NT2/D1 (cell line): ENCODE measurements around the gene SGTA.

Source experiments
- DNase-seq: peaks from one replicate; pipeline ENCODE4 v3.0.0-alpha.2; 2011; ENCODE audit warnings: low read depth, low spot score
- H3K27me3 ChIP-seq: 2 replicates; pipeline ENCODE4 v1.6.0; 2011; ENCODE audit warnings: mild to moderate bottlenecking; ENCODE audit not compliant: insufficient read length, insufficient read depth
- H3K36me3 ChIP-seq: 2 replicates; pipeline ENCODE4 v1.6.1; 2011; ENCODE audit warnings: mild to moderate bottlenecking, low read length, mixed read lengths; ENCODE audit not compliant: insufficient read depth, insufficient read length
- H3K4me1 ChIP-seq: 2 replicates; pipeline ENCODE4 v1.5.1; 2011; ENCODE audit not compliant: insufficient read depth, insufficient read length
- H3K4me3 ChIP-seq: 2 replicates; pipeline ENCODE4 v1.5.1; 2011; ENCODE audit warnings: low read depth; ENCODE audit not compliant: insufficient read length
- H3K9ac ChIP-seq: 2 replicates; pipeline ENCODE4 v1.6.0; 2011; ENCODE audit warnings: low read depth; ENCODE audit not compliant: insufficient read length
- H3K9me3 ChIP-seq: 2 replicates; pipeline ENCODE4 v1.5.1; 2011; ENCODE audit warnings: mild to moderate bottlenecking, low read length; ENCODE audit not compliant: insufficient read depth
- SUZ12 ChIP-seq: IDR thresholded peaks from 2 replicates; pipeline ENCODE4 v1.6.1; 2011; ENCODE audit not compliant: insufficient read length, insufficient read depth; ENCODE audit errors: extremely low read depth
- YY1 ChIP-seq: IDR thresholded peaks from 2 replicates; pipeline ENCODE4 v1.6.1; 2011; ENCODE audit not compliant: insufficient read length, insufficient read depth
- ZNF274 ChIP-seq: IDR thresholded peaks from 2 replicates; pipeline ENCODE4 v1.6.1; 2011; ENCODE audit warnings: mild to moderate bottlenecking, low read depth, low read length

The SGTA gene

GRCh38 chr19:2802826-2803225 is 19.8 kb upstream of the SGTA start:
- H3K9ac ChIP-seq = no peak overlapping the region

GRCh38 chr19:2800506-2800905 is 17.4 kb upstream of the SGTA start:
- Histone ChIP-seq H3K9ac (no peak overlapping the region), H3K27me3 (no peaks in the 10 kb centered on the region), H3K4me3 (no peak overlapping the region), H3K36me3 (peaks cover 96% of the 10 kb centered on the region), H3K9me3 (no peaks in the 10 kb centered on the region), H3K4me1 (peaks cover 17% of the 10 kb centered on the region)
- TF ChIP-seq ZNF274 = no peak
- no peak for DNase-seq

More at GRCh38 chr19:2802826-2803225, 19.8 kb upstream of the SGTA start:
- no peak overlapping the region for H3K4me3 ChIP-seq
- DNase-seq = no peak
- H3K27me3 ChIP-seq = no peaks in the 10 kb centered on the region
- H3K9me3 ChIP-seq = no peaks in the 10 kb centered on the region
- H3K4me1 ChIP-seq = peaks cover 2% of the 10 kb centered on the region
- H3K36me3 ChIP-seq = peaks cover 95% of the 10 kb centered on the region
- TF ChIP-seq ZNF274 = no peak
- TF ChIP-seq YY1 = no peak
- no peak for TF ChIP-seq SUZ12

GRCh38 chr19:2799273-2800020 is 16.4 kb upstream of the SGTA start:
- H3K4me1 ChIP-seq = peaks cover 17% of the 10 kb centered on the region
- H3K36me3 ChIP-seq = peaks cover 96% of the 10 kb centered on the region
- no peak overlapping the region for H3K9ac ChIP-seq
- no peaks in the 10 kb centered on the region for H3K27me3 ChIP-seq
- no peaks in the 10 kb centered on the region for H3K9me3 ChIP-seq
- no peak for DNase-seq
- H3K4me3 ChIP-seq = no peak overlapping the region
- TF ChIP-seq ZNF274 = no peak

- H3K9me3 ChIP-seq = no peaks in the 10 kb centered on the region
- peaks cover 96% of the 10 kb centered on the region for H3K36me3 ChIP-seq
- TF ChIP-seq YY1 = no peak
- TF ChIP-seq SUZ12 = no peak
- TF ChIP-seq ZNF274 = no peak
- H3K27me3 ChIP-seq = no peaks in the 10 kb centered on the region
- no peak overlapping the region for H3K4me3 ChIP-seq
- H3K9ac ChIP-seq = no peak overlapping the region
- DNase-seq = no peak
- H3K4me1 ChIP-seq = peaks cover 14% of the 10 kb centered on the region
Observed at GRCh38 chr19:2798733-2799132, 15.7 kb upstream of the SGTA start.

GRCh38 chr19:2798158-2798685 is 15.1 kb upstream of the SGTA start:
- Histone ChIP-seq H3K9ac (no peak overlapping the region), H3K4me3 (no peak overlapping the region), H3K36me3 (peaks cover 96% of the 10 kb centered on the region), H3K9me3 (no peaks in the 10 kb centered on the region), H3K4me1 (peaks cover 14% of the 10 kb centered on the region), H3K27me3 (no peaks in the 10 kb centered on the region)
- no peak for DNase-seq
- TF ChIP-seq SUZ12 (no peak), ZNF274 (no peak), YY1 (no peak)

GRCh38 chr19:2797280-2797679 is 14.2 kb upstream of the SGTA start:
- no peak for DNase-seq
- Histone ChIP-seq H3K4me3 (no peak overlapping the region), H3K9ac (no peak overlapping the region), H3K4me1 (peaks cover 14% of the 10 kb centered on the region), H3K36me3 (peaks cover 94% of the 10 kb centered on the region), H3K27me3 (no peaks in the 10 kb centered on the region), H3K9me3 (no peaks in the 10 kb centered on the region)
- TF ChIP-seq YY1 (no peak), ZNF274 (no peak), SUZ12 (no peak)

- Histone ChIP-seq H3K9me3 (no peaks in the 10 kb centered on the region), H3K4me1 (peaks cover 14% of the 10 kb centered on the region), H3K27me3 (no peaks in the 10 kb centered on the region), H3K4me3 (no peak overlapping the region), H3K9ac (no peak overlapping the region), H3K36me3 (peaks cover 97% of the 10 kb centered on the region)
- no peak for TF ChIP-seq YY1
- TF ChIP-seq ZNF274 = no peak
- no peak for TF ChIP-seq SUZ12
- DNase-seq = no peak
Observed at GRCh38 chr19:2796659-2797266, 13.7 kb upstream of the SGTA start.
